Naive thymus-derived CD4-positive, alpha-beta T cell (primary cell): ENCODE results near the gene TMEM132E. TPM values are rescaled to one million over a fixed set of nuclear protein-coding genes. Genes with fewer than 3 reads are reported as not detected.

Experiments used
- ATAC-seq: fragments of 150-1000 bp; cut with Tn5 transposase; 2 replicates; pipeline ENCODE4 v1.10.0; 2021; ENCODE audit warnings: mild to moderate bottlenecking, moderate library complexity
- CTCF ChIA-PET: fragments of 350-600 bp; sonication (Branson Sonifier 250); formaldehyde crosslinking; loops from one replicate; lab custom pipeline; 2021; ENCODE audit warnings: antibody characterized with exemption; lab: Charles Lee
- POLR2A ChIA-PET: fragments of 350-600 bp; sonication (Branson Sonifier 250); formaldehyde crosslinking; loops from one replicate; lab custom pipeline; 2021; ENCODE audit warnings: antibody characterized with exemption, inconsistent platforms; lab: Charles Lee
- DNase-seq, 9 donors: peaks; one replicate each; pipeline versions ENCODE4 v3.0.0 to v3.0.0-alpha.2; 2020 to 2022; ENCODE audit warnings: mixed read lengths in 1 of 9
- H3K27ac ChIP-seq: one replicate; pipeline ENCODE4 v1.7.0; 2013; ENCODE audit warnings: mild to moderate bottlenecking, low read depth, low read length, moderate library complexity
- H3K27me3 ChIP-seq, 2 donors: one replicate each; pipeline ENCODE4 v1.7.0; 2013; ENCODE audit warnings: low read length in 2 of 2, mild to moderate bottlenecking in 2 of 2, moderate library complexity in 2 of 2; ENCODE audit not compliant: control insufficient read depth in 2 of 2, insufficient read depth in 2 of 2
- H3K36me3 ChIP-seq, 3 experiments: 1 replicate in 2 of 3; 2 replicates in 1 of 3; pipeline ENCODE4 v1.7.0; 2013; ENCODE audit warnings: low read length in 3 of 3, mild to moderate bottlenecking in 3 of 3, moderate library complexity in 1 of 3; ENCODE audit not compliant: insufficient read depth in 3 of 3, control insufficient read depth in 2 of 3
- H3K4me1 ChIP-seq, 2 donors: one replicate each; pipeline ENCODE4 v1.7.0; 2013; ENCODE audit warnings: low read length in 2 of 2, mild to moderate bottlenecking in 2 of 2, moderate library complexity in 1 of 2; ENCODE audit not compliant: control insufficient read depth in 2 of 2, insufficient read depth in 2 of 2
- H3K4me3 ChIP-seq: 2 replicates; pipeline ENCODE4 v1.7.0; 2013; ENCODE audit warnings: mild to moderate bottlenecking, low read length
- H3K9me3 ChIP-seq, 3 experiments: 1 replicate in 2 of 3; 2 replicates in 1 of 3; pipeline ENCODE4 v1.7.0; 2013; ENCODE audit warnings: low read length in 3 of 3; ENCODE audit not compliant: control insufficient read depth in 2 of 3
- H3K27ac Mint-ChIP-seq, 9 donors: one replicate each; pipeline ENCODE4 v1.8.0; 2020 to 2022; ENCODE audit warnings: mixed read lengths in 9 of 9, mild to moderate bottlenecking in 8 of 9, moderate library complexity in 5 of 9, inconsistent platforms in 2 of 9
- H3K27me3 Mint-ChIP-seq, 5 donors: one replicate each; pipeline ENCODE4 v1.8.0; 2021 to 2022; ENCODE audit warnings: mixed read lengths in 5 of 5, mild to moderate bottlenecking in 1 of 5
- H3K36me3 Mint-ChIP-seq, 5 donors: one replicate each; pipeline ENCODE4 v1.8.0; 2020 to 2022; ENCODE audit warnings: mixed read lengths in 5 of 5, mild to moderate bottlenecking in 3 of 5, inconsistent platforms in 1 of 5
- H3K4me1 Mint-ChIP-seq, 7 donors: one replicate each; pipeline ENCODE4 v1.8.0; 2020 to 2022; ENCODE audit warnings: mixed read lengths in 7 of 7, mild to moderate bottlenecking in 3 of 7, inconsistent platforms in 1 of 7
- H3K4me3 Mint-ChIP-seq, 10 donors: one replicate each; pipeline ENCODE4 v1.8.0; 2020 to 2022; ENCODE audit warnings: mild to moderate bottlenecking in 10 of 10, mixed read lengths in 10 of 10, moderate library complexity in 6 of 10, inconsistent platforms in 2 of 10
- H3K9me3 Mint-ChIP-seq, 11 donors: one replicate each; pipeline ENCODE4 v1.8.0; 2020 to 2022; ENCODE audit warnings: mixed read lengths in 11 of 11, mild to moderate bottlenecking in 4 of 11, inconsistent platforms in 1 of 11, moderate library complexity in 1 of 11
- intact Hi-C, 2 donors: fragments of 100-400 bp; cut with micrococcal nuclease; formaldehyde crosslinking; loops; one replicate each; pipeline ENCODE4 v1.15.1; 2023
- polyA plus RNA-seq, 2 donors: library from polyadenylated mRNA; unstranded; fragments of 300-500 nt; fragmentation: Illumina TruSeq; gene quantifications; one replicate each; pipeline ENCODE4 v1.2.3, GENCODE V29; 2021
- total RNA-seq, 6 experiments: library from RNA in 5 of 6; stranded (reverse) in 5 of 6; gene quantifications; 1 replicate in 5 of 6; 2 replicates in 1 of 6; pipeline ENCODE4 v1.2.3 and lab custom pipeline; 2021 to 2026

TMEM132E gene
- total and polyA plus RNA-seq, 7 experiments from 2014 or later, result 0.10 to 0.89 (median 0.35) TPM; not detected in 1

DNA sequence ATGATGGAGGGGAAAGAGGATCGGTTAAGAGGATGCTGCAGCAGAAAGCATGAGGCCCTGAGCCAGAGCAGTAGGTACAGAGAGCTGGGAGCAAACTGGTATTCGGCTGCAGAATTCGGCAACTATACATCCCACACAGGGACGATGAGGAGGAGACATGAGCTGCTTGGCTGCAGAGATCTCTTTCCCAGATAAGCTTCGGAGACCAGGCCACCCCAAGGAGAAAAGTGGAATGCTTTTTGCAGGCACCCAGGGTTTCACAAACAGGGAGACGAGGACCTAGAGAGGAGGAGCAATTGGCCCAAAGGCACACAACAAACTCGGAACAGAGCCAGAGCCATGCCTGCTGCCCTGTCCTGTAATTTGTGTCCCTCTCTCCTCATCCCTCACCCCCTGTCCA, 62.0 kb downstream of the TMEM132E start:
- POLR2A ChIA-PET, result no interaction called here
- H3K4me3 Mint-ChIP-seq, result no peak overlapping the region
- no peak for DNase-seq
- peaks cover 8 to 44% (median 16%) of the 10 kb centered on the region in 5 donors for H3K27me3 Mint-ChIP-seq
- Histone ChIP-seq H3K27me3 (no peaks in the 10 kb centered on the region), H3K36me3 (no peaks in the 10 kb centered on the region), H3K4me1 (peaks cover 4 to 12% of the 10 kb centered on the region in 2 donors), H3K27ac (no peak overlapping the region), H3K9me3 (no peaks in the 10 kb centered on the region), H3K4me3 (no peak overlapping the region)
- peaks cover 0 to 19% (median 6%) of the 10 kb centered on the region in 7 donors for H3K4me1 Mint-ChIP-seq
- CTCF ChIA-PET, result no interaction called here
- intact Hi-C loops, result no loop called here
- no peak overlapping the region for H3K27ac Mint-ChIP-seq
- no peaks in the 10 kb centered on the region for H3K36me3 Mint-ChIP-seq
- no peak for ATAC-seq
- peaks cover 0 to 1% (median 0%) of the 10 kb centered on the region in 11 donors for H3K9me3 Mint-ChIP-seq

DNA sequence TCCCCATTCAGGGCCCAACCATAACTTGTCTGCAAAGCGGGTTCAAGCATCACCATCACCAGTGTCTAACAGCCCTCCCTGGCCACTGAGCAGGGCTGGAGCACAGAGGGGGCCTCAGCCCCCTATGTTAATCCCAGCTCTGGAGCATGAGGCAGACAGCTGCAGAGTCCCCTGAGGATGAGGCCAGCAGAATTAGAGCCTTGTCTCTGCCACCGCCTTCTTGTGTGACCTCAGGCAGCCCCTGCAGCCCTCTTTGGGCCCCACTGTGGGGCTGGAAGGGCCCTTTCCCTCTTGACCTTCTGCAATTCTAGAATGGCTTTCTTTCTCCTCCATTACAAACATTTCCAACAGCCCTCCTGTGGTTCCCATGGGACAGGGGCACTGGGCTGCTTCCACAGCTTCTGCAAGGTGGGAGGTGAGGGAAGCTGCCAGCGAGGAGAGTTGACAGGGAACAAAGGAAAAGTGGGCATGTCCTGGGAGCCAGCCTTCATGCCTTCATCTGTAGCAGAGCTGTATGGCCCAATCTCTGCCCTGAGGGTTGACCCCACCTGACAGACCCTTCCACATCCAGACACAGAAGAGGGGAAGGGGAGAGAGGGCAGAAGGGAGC, 65.7 kb downstream of the TMEM132E start:
- no peaks in the 10 kb centered on the region for H3K27me3 ChIP-seq
- no peaks in the 10 kb centered on the region for H3K9me3 Mint-ChIP-seq

DNA sequence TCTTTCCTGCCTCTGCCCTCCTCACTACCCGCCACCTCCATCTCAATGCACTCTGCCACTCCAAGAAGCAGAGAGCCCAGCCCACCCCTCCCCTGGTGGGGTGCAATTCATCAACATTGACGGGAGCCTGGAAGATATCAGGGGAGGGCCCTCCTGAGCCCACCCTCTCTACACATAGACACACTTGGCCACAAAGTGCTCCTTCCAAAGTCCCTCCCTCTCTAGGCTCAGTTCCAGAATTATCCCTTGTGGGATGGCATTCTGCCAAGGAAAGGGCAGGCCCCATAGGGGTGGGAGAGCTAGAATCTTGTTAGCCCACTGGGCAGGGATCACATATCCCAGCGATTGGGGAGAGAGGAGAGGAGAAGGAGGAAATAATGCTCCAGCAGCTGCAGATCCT, 66.2 kb downstream of the TMEM132E start:
- CTCF ChIA-PET, result interaction anchor here (0.6 kb wide), 1 partner anchor 142 kb away, joined by 3 read pairs; no protein-coding TSS in a partner anchor
- DNase-seq, result no peak
- no peak overlapping the region for H3K4me3 Mint-ChIP-seq

More for the DNA sequence above, 65.7 kb downstream of the TMEM132E start:
- no peak overlapping the region for H3K27ac ChIP-seq
- Mint-ChIP-seq H3K36me3 (no peaks in the 10 kb centered on the region), H3K27ac (no peak overlapping the region), H3K4me3 (no peak overlapping the region), H3K4me1 (no peaks in the 10 kb centered on the region), H3K27me3 (peaks cover 8 to 35% (median 9%) of the 10 kb centered on the region in 5 donors)
- no peaks in the 10 kb centered on the region for H3K36me3 ChIP-seq
- no peak for DNase-seq
- no peaks in the 10 kb centered on the region for H3K4me1 ChIP-seq
- ATAC-seq, result no peak
- intact Hi-C loops, result no loop called here
- POLR2A ChIA-PET, result no interaction called here
- CTCF ChIA-PET, result interaction anchor here (0.6 kb wide), 1 partner anchor 142 kb away, joined by 3 read pairs; no protein-coding TSS in a partner anchor
- no peak overlapping the region for H3K4me3 ChIP-seq
- no peaks in the 10 kb centered on the region for H3K9me3 ChIP-seq

DNA sequence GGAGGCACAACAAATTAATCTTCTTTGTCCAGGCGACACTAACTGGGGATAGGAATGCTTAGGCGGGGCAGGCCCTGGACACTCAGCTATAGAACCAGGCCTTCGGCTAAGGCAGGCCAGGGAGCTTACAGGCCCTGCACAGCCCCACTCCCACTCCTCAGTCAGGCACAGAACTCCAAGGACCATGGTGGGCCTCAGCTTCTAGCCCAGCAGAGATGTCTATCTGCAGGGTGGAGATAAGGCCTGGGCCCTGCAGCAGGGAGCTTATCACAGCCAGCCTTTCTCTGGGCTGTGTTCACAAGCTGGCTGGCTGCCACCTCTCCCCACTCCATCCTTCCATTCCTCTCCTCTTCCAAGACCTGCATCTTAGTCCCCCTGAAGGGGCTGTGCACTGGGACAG, 68.1 kb downstream of the TMEM132E start:
- Mint-ChIP-seq H3K4me3 (no peak overlapping the region), H3K9me3 (no peaks in the 10 kb centered on the region), H3K36me3 (no peaks in the 10 kb centered on the region), H3K27me3 (peaks cover 9 to 32% (median 17%) of the 10 kb centered on the region in 5 donors), H3K4me1 (peaks cover 0 to 2% (median 0%) of the 10 kb centered on the region in 7 donors), H3K27ac (no peak overlapping the region)
- Histone ChIP-seq H3K27ac (no peak overlapping the region), H3K36me3 (no peaks in the 10 kb centered on the region), H3K27me3 (no peaks in the 10 kb centered on the region), H3K4me1 (no peaks in the 10 kb centered on the region), H3K9me3 (no peaks in the 10 kb centered on the region), H3K4me3 (no peak overlapping the region)
- ATAC-seq (no peak), DNase-seq (no peak)
- intact Hi-C loops, result no loop called here
- POLR2A ChIA-PET, result no interaction called here
- CTCF ChIA-PET, result no interaction called here

More for the DNA sequence above, 66.2 kb downstream of the TMEM132E start:
- no peaks in the 10 kb centered on the region for H3K4me1 Mint-ChIP-seq
- peak overlapping the region in 1 of 9 donors; percentile 62 for H3K27ac Mint-ChIP-seq
- H3K9me3 ChIP-seq, result no peaks in the 10 kb centered on the region
- peaks cover 7 to 37% (median 9%) of the 10 kb centered on the region in 5 donors for H3K27me3 Mint-ChIP-seq
- H3K36me3 Mint-ChIP-seq, result no peaks in the 10 kb centered on the region
- no peak for ATAC-seq
- no peak overlapping the region for H3K4me3 ChIP-seq
- H3K9me3 Mint-ChIP-seq, result no peaks in the 10 kb centered on the region
- H3K4me1 ChIP-seq, result no peaks in the 10 kb centered on the region
- POLR2A ChIA-PET, result no interaction called here
- H3K27me3 ChIP-seq, result no peaks in the 10 kb centered on the region
- intact Hi-C loops, result no loop called here
- no peak overlapping the region for H3K27ac ChIP-seq
- H3K36me3 ChIP-seq, result no peaks in the 10 kb centered on the region

DNA sequence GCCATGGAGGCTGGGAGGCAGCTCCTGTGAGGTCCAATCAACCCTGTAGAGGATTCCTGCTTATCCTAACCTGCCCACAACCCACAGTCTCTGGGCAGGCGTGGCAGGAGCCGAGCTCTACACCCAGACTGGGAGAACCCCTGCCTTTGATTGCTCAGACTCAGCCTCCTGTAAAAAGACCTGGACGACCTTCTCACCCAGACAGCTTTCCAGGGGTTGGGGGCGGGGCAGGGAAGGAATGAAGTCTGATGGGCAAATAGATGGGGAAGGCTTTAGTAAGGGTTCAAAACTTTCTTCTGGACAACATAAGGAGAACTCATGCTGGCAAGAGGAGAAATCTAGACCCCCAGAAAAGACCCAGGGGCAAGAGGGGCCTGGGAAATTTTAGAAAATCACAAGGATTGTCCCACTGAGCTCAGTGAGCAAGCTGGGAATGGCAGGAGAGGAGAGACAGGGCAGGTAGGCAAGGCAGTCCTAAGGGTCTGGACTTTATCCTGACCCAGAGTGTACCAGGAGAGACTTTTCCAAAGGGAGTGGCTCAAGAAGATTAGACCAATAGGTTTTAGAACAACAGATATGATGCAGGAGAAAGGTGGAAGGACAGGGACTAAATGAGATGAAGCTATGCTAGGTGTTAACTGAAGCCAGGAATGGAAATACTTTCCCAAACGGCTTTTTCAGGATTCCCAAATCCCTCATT, 70.8 kb downstream of the TMEM132E start:
- H3K27me3 ChIP-seq, result no peaks in the 10 kb centered on the region
- ATAC-seq (no peak), DNase-seq (no peak)
- intact Hi-C loops, result no loop called here
- no peaks in the 10 kb centered on the region for H3K9me3 Mint-ChIP-seq
- no peaks in the 10 kb centered on the region for H3K4me1 ChIP-seq
- no peak overlapping the region for H3K27ac Mint-ChIP-seq
- no peaks in the 10 kb centered on the region for H3K36me3 ChIP-seq
- H3K9me3 ChIP-seq, result no peaks in the 10 kb centered on the region
- peaks cover 0 to 5% (median 0%) of the 10 kb centered on the region in 7 donors for H3K4me1 Mint-ChIP-seq
- peaks cover 16 to 31% (median 21%) of the 10 kb centered on the region in 5 donors for H3K27me3 Mint-ChIP-seq
- ChIA-PET POLR2A (no interaction called here), CTCF (interaction anchor here (2.2 kb wide), 1 partner anchor 12 kb away, joined by 4 read pairs; no protein-coding TSS in a partner anchor)
- no peak overlapping the region for H3K4me3 ChIP-seq
- H3K4me3 Mint-ChIP-seq, result no peak overlapping the region
- no peaks in the 10 kb centered on the region for H3K36me3 Mint-ChIP-seq
- H3K27ac ChIP-seq, result no peak overlapping the region

DNA sequence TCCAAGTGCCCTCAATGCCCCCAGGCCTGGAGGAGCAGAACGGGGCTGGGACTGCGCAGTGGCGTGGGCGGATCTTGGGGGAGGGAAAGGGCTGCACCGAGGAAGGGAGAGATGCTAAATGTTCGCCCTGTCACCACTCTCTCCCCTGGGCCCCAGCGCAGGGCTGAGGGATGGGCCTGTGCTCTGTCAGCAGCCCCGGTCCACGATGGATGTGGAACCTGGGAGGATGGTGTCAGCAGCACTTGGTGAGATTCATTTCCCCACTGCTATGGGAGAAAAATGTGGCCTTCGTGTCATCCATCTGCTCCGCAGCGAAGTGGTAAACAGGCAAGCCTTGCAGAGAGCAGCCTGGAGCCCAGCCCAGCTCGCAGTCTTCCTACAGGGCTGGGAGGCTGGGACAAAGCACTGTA, 72.0 kb downstream of the TMEM132E start:
- Histone ChIP-seq H3K36me3 (no peaks in the 10 kb centered on the region), H3K9me3 (no peaks in the 10 kb centered on the region), H3K27me3 (no peaks in the 10 kb centered on the region), H3K27ac (no peak overlapping the region), H3K4me1 (no peaks in the 10 kb centered on the region), H3K4me3 (no peak overlapping the region)
- Mint-ChIP-seq H3K27me3 (peaks cover 16 to 28% (median 18%) of the 10 kb centered on the region in 5 donors), H3K4me1 (peaks cover 0 to 5% (median 0%) of the 10 kb centered on the region in 7 donors), H3K36me3 (no peaks in the 10 kb centered on the region), H3K9me3 (no peaks in the 10 kb centered on the region), H3K4me3 (no peak overlapping the region), H3K27ac (no peak overlapping the region)
- ChIA-PET POLR2A (no interaction called here), CTCF (no interaction called here)
- intact Hi-C loops, result no loop called here
- DNase-seq (no peak), ATAC-seq (no peak)
